GM23248 (cell line): Measurements from ENCODE around the gene MAGEF1. TPM values are rescaled to one million over a fixed set of nuclear protein-coding genes. Genes with fewer than 3 reads are reported as not detected.

Experiments used
- DNase-seq: peaks from one replicate; pipeline ENCODE4 v3.0.0-alpha.2; 2015
- H2AFZ ChIP-seq: fragments of 200-600 bp; sonication (generic); 2 replicates; pipeline ENCODE4 v1.6.1; 2016; ENCODE audit warnings: antibody characterized with exemption
- H3F3A ChIP-seq: fragments of 200-600 bp; sonication (generic); 2 replicates; pipeline ENCODE4 v1.6.1; 2016; ENCODE audit warnings: mild to moderate bottlenecking, antibody characterized with exemption, mixed run types; ENCODE audit not compliant: insufficient read depth
- H3K27ac ChIP-seq: fragments of 200-600 bp; sonication (generic); 2 replicates; pipeline ENCODE4 v1.5.1; 2016; ENCODE audit warnings: mild to moderate bottlenecking
- H3K27me3 ChIP-seq: fragments of 200-600 bp; sonication (generic); replicated peaks from 2 replicates; pipeline ENCODE4 v1.6.1; 2016; ENCODE audit warnings: mild to moderate bottlenecking; ENCODE audit not compliant: insufficient read depth
- H3K36me3 ChIP-seq: fragments of 200-600 bp; sonication (generic); 2 replicates; pipeline ENCODE4 v1.6.1; 2016; ENCODE audit warnings: low read depth, mild to moderate bottlenecking
- H3K4me1 ChIP-seq: fragments of 200-600 bp; sonication (generic); 2 replicates; pipeline ENCODE4 v1.6.1; 2016; ENCODE audit warnings: mild to moderate bottlenecking; ENCODE audit not compliant: insufficient read depth
- H3K4me2 ChIP-seq: fragments of 200-600 bp; sonication (generic); one replicate; pipeline ENCODE4 v1.6.1; 2016; ENCODE audit warnings: mild to moderate bottlenecking; ENCODE audit not compliant: unreplicated experiment
- H3K4me3 ChIP-seq: fragments of 200-600 bp; sonication (generic); 2 replicates; pipeline ENCODE4 v1.5.1; 2016; ENCODE audit warnings: mild to moderate bottlenecking
- H3K79me2 ChIP-seq: fragments of 200-600 bp; sonication (generic); 2 replicates; pipeline ENCODE4 v1.6.1; 2016; ENCODE audit warnings: mild to moderate bottlenecking; ENCODE audit not compliant: insufficient read depth
- H3K9ac ChIP-seq: fragments of 200-600 bp; sonication (generic); 2 replicates; pipeline ENCODE4 v1.6.1; 2016; ENCODE audit warnings: mild to moderate bottlenecking
- H3K9me2 ChIP-seq: fragments of 200-600 bp; sonication (generic); 2 replicates; pipeline ENCODE4 v1.6.1; 2016; ENCODE audit warnings: mixed run types, mild to moderate bottlenecking, moderate library complexity; ENCODE audit not compliant: insufficient read depth
- H3K9me3 ChIP-seq: fragments of 200-600 bp; sonication (generic); one replicate; pipeline ENCODE4 v1.6.1; 2017; ENCODE audit warnings: low read depth
- H4K20me1 ChIP-seq: fragments of 200-600 bp; sonication (generic); 2 replicates; pipeline ENCODE4 v1.6.0; 2016; ENCODE audit not compliant: insufficient read depth
- EZH2 ChIP-seq: fragments of 200-600 bp; sonication (generic); IDR thresholded peaks from 2 replicates; pipeline ENCODE4 v1.6.1; 2018; ENCODE audit warnings: antibody characterized with exemption, mild to moderate bottlenecking; ENCODE audit not compliant: insufficient read depth, poor library complexity, severe bottlenecking
- EZH2phosphoT487 ChIP-seq: fragments of 200-600 bp; sonication (generic); IDR thresholded peaks from 2 replicates; pipeline ENCODE4 v1.6.1; 2018; ENCODE audit warnings: antibody characterized with exemption, moderate library complexity, mild to moderate bottlenecking, low read depth; ENCODE audit not compliant: insufficient read depth
- WGBS, 2 experiments: methylation state at CpG; one replicate each; pipeline ENCODE4 v1.1.6; 2015 to 2017; ENCODE audit warnings: low lambda C conversion rate in 2 of 2, low coverage in 1 of 2; ENCODE audit errors: missing lambda C conversion rate in 2 of 2; 5-methylcytosine and 5-hydroxymethylcytosine counted together
- in situ Hi-C: fragments of 300-500 bp; cut with MboI; formaldehyde crosslinking; loops from 2 replicates; pipeline ENCODE4 v1.15.0; 2020
- polyA plus RNA-seq: library from polyadenylated mRNA; unstranded; fragments of >200 nt; fragmentation: Nextera tagmentation; extraction: Ambion mirVana; gene quantifications from 2 replicates; pipeline ENCODE4 v1.2.1, GENCODE V29; 2016
- total RNA-seq: library from RNA; depleted of rRNA; stranded (reverse); fragments of >200 nt; shearing (Covaris generic); gene quantifications from 2 replicates; pipeline ENCODE4 v1.2.3, GENCODE V29; 2014

Gene MAGEF1
- total and polyA plus RNA-seq, 2 experiments from 2014 or later = 38.9 to 39.0 TPM

DNA sequence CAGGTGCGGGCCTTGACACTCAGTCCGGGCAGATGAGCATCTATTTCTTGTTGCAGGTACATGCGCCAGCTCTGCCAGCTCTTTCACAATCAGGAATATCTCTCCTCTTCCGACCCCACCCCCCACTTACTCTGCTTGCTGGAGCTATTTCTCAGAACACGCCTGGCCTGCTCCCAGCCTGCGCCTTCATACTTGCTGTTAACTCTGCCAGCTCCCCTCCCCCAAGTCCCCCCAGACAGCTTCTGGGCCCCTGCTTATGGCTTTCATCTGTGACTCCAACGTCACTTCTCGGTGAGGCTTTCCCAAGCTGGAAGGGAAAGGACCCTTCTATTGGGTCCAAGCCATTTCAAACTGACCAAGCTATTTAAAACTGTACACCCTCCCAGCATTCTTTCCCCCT lies 15.2 kb downstream of the MAGEF1 start:
- Histone ChIP-seq H3K27ac (no peak overlapping the region), H3K9ac (no peak overlapping the region), H3K4me3 (no peak overlapping the region), H3K9me2 (no peaks in the 10 kb centered on the region), H3K4me1 (peaks cover 4% of the 10 kb centered on the region; the same call in 1 of the 2 replicates), H2AFZ (no peak overlapping the region), H3F3A (no peaks in the 10 kb centered on the region), H3K36me3 (no peaks in the 10 kb centered on the region), H3K79me2 (no peaks in the 10 kb centered on the region), H3K4me2 (no peak overlapping the region), H4K20me1 (no peaks in the 10 kb centered on the region), H3K9me3 (no peaks in the 10 kb centered on the region), H3K27me3 (no peaks in the 10 kb centered on the region)
- in situ Hi-C loops = no loop called here
- 76 to 81% methylated on average over 8 of the region's 8 CpGs for WGBS, 2 experiments
- DNase-seq = no peak
- TF ChIP-seq EZH2 = no peak
- TF ChIP-seq EZH2phosphoT487 = no peak

DNA sequence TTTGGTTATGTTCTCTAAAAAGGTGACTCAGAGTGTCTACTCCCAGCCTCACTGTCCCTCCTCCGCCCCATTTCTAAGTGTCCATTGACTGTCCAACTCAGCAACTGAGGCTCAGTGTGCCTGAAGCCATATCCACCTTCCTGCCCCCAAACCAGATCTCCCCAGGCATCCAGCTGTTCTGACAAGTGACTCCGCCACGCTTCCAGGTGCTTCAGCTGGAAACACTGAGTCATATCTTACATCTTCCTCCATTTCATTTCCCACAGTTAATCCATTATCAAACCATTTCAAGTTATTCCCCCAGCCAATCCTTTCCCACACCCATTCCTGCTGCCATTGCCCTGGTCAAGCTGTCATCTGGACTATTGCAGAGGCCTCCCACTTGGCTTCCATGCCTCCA lies 17.1 kb downstream of the MAGEF1 start:
- no peak overlapping the region for H3K4me2 ChIP-seq
- DNase-seq = no peak
- WGBS, 2 experiments = 76 to 87% methylated on average over 3 of the region's 3 CpGs

DNA sequence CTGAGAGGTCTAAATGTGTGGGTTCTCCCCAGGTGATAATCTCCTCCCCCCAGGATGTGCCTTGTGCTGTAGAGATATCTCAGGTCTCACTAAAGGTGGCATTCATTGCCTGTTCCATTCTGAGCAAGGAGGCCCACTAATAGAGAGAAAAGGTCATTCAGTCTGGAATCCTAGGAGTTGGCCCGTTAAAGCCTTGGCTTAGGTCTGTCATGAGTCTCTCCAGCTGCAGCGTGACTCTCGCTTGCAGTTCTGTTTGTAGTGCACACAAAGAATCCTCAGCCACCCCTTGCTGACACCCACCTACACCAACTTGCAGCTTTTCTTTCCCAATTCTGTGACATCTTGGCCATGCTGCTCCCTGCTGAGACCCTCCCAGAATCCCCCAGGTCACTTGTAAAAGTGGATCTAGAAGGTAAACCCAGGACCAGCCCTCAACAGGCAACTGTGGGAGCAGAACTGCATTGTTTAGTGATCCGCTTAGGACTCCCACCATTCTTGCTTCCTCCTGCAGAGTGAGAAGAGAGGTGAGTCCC lies 17.7 kb downstream of the MAGEF1 start:
- TF ChIP-seq EZH2 (no peak), EZH2phosphoT487 (no peak)
- no peak overlapping the region for H3K4me2 ChIP-seq
- H3K27ac ChIP-seq = no peak overlapping the region
- in situ Hi-C loops = no loop called here
- peaks cover 3% of the 10 kb centered on the region; the same call in 1 of the 2 replicates for H3F3A ChIP-seq
- H3K4me1 ChIP-seq = peaks cover 9% of the 10 kb centered on the region; the same call in 1 of the 2 replicates
- H3K79me2 ChIP-seq = no peaks in the 10 kb centered on the region
- no peak overlapping the region for H3K9ac ChIP-seq
- no peak overlapping the region for H3K4me3 ChIP-seq
- 58 to 69% methylated on average over 4 of the region's 4 CpGs for WGBS, 2 experiments
- DNase-seq = no peak
- no peak overlapping the region for H2AFZ ChIP-seq
- H3K36me3 ChIP-seq = no peaks in the 10 kb centered on the region
- H4K20me1 ChIP-seq = no peaks in the 10 kb centered on the region
- no peaks in the 10 kb centered on the region for H3K9me3 ChIP-seq
- no peaks in the 10 kb centered on the region for H3K9me2 ChIP-seq
- H3K27me3 ChIP-seq = no peaks in the 10 kb centered on the region

More for the DNA sequence above, 17.1 kb downstream of the MAGEF1 start:
- H3F3A ChIP-seq = no peaks in the 10 kb centered on the region
- H3K9me2 ChIP-seq = no peaks in the 10 kb centered on the region
- in situ Hi-C loops = no loop called here
- H3K36me3 ChIP-seq = no peaks in the 10 kb centered on the region
- no peaks in the 10 kb centered on the region for H3K9me3 ChIP-seq
- no peaks in the 10 kb centered on the region for H3K27me3 ChIP-seq
- H3K27ac ChIP-seq = no peak overlapping the region
- no peak for TF ChIP-seq EZH2
- no peak for TF ChIP-seq EZH2phosphoT487
- H3K79me2 ChIP-seq = no peaks in the 10 kb centered on the region
- no peaks in the 10 kb centered on the region for H4K20me1 ChIP-seq
- peaks cover 8% of the 10 kb centered on the region; the same call in 1 of the 2 replicates for H3K4me1 ChIP-seq
- H2AFZ ChIP-seq = no peak overlapping the region
- H3K9ac ChIP-seq = no peak overlapping the region
- H3K4me3 ChIP-seq = no peak overlapping the region

DNA sequence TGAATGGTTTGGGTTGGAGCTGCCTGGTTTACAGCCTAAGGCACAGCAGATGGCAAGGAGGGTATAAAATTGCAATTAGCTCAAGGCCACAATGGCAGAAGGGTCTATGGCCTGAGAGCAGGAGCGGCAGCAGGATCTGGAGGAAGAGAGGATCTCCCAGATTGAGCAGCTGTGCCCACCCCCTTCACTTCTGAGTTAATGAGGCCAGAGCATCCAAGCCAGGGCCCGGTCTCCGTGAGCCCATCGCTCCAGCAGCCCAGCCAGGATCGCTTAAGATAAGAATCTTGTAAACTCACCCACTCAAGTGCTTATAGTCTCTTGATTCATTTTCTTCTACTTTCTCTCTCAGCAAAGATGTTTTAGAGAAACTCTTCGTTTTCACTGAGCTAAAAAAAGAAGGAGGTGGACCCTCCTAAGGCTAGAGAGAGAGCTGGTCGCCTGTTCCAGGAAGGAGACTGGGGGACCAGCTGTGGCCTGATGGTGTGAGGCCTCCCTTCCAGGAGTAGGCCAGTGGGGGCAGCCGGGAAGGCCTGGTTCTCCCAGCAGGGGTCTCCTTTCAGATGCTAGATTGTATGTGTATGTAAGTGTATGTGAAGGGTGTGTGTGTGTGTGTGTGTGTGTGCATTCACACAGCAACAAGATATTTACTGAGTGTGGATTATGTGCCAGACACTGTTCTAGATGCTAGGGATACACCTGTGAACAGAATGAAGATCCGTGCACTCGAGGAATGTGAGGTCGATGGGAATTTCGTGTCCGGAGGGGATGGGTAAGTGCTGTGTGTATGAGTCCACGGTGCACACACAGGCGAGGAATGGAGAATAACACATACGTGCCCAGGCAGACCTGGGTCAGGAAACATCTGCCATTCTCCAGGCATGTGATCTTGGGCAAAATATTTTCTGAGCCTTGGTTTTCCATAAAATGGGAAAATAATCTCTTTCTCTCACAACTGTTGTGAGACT lies 18.6 kb downstream of the MAGEF1 start:
- TF ChIP-seq EZH2 = no peak
- TF ChIP-seq EZH2phosphoT487 = no peak
- 79 to 86% methylated on average over 16 of the region's 16 CpGs for WGBS, 2 experiments
- H2AFZ ChIP-seq = no peak overlapping the region

More for the DNA sequence above, 18.6 kb downstream of the MAGEF1 start:
- Histone ChIP-seq H3F3A (peaks cover 12% of the 10 kb centered on the region; the same call in 1 of the 2 replicates), H3K27me3 (no peaks in the 10 kb centered on the region), H3K9ac (no peak overlapping the region), H3K9me3 (no peaks in the 10 kb centered on the region), H4K20me1 (no peaks in the 10 kb centered on the region), H3K4me3 (no peak overlapping the region), H3K36me3 (no peaks in the 10 kb centered on the region), H3K4me1 (peaks cover 19% of the 10 kb centered on the region), H3K4me2 (no peak overlapping the region), H3K79me2 (no peaks in the 10 kb centered on the region), H3K27ac (no peak overlapping the region), H3K9me2 (no peaks in the 10 kb centered on the region)
- no peak for DNase-seq
- in situ Hi-C loops = no loop called here
